ENCODE data around the gene PLEKHG2.

DNA sequence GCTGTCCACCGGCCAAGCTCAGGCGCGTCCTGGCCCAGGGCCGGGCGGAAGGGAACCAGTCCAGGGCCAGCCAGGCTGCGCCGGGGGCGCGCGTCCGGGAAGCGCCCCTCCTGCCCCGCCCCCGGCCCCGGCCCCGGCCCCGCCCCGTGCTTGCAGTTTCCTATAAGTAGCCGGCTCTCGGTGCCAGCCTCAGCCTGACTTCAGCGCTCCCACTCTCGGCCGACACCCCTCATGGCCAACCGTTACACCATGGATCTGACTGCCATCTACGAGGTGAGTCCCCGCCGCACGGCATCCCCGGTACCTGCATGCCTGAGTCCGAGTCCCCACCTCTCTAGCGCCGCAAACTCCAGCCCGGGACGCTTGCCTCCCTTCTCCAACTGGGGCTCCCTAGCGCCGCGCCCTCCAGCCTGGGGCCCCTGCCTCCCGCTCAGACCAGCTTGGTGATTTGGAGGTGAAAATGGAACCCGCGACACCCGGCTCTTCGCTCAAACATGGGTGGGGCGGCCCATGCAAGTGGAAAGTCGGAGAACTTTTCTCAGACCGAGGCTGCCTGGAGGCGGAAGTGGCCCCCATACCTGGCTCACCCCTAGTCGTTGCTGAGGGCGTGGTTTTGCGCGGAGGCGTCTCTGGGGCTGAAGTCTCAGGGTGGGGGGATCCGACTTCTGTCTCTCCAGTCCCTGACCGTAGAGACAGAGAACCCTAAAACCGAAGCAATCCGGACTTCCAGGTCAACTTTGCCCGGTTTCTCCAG is 5.6 kb upstream of the PLEKHG2 start, which contains the start of gene ZFP36:
- 0 out of 2 replicates have a peak, but pooled peaks have one; percentile 48 for TF ChIP-seq TAF1 (IDR thresholded peaks at IDR 0.05; ENCODE audit: low read depth)
- no peak for TF ChIP-seq CREB1 (IDR thresholded peaks at IDR 0.05; ENCODE audit: low read depth)
- 0 out of 2 replicates have a peak, but pooled peaks have one; percentile 51 for TF ChIP-seq YY1 (IDR thresholded peaks at IDR 0.05; ENCODE audit: low read depth)
- no peak for TF ChIP-seq TEAD4 (IDR thresholded peaks at IDR 0.05)
- TF ChIP-seq RAD21 (IDR thresholded peaks at IDR 0.05; ENCODE audit: low read depth): no peak
- TF ChIP-seq, protein P1, sequence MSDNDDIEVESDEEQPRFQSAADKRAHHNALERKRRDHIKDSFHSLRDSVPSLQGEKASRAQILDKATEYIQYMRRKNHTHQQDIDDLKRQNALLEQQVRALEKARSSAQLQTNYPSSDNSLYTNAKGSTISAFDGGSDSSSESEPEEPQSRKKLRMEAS (IDR thresholded peaks at IDR 0.05): 0 out of 2 replicates have a peak, but pooled peaks have one; percentile 15
- TF ChIP-seq CEBPB (IDR thresholded peaks at IDR 0.05): no peak
- no peak for TF ChIP-seq EP300 (IDR thresholded peaks at IDR 0.05; ENCODE audit: borderline replicate concordance)
- no peak; the same call in 1 of the 2 replicates for TF ChIP-seq EGR1 (IDR thresholded peaks at IDR 0.05)
- TF ChIP-seq REST (IDR thresholded peaks at IDR 0.05; ENCODE audit: low read depth): no peak
- no peak for TF ChIP-seq NFIC (IDR thresholded peaks at IDR 0.05)
- no peak; the same call in 1 of the 2 replicates for TF ChIP-seq ZBTB7A (IDR thresholded peaks at IDR 0.05; ENCODE audit: low read depth)
- no peak for TF ChIP-seq TCF12 (IDR thresholded peaks at IDR 0.05; ENCODE audit: low read depth)
